NCI-H1105 treated with DMSO at 0.1 percent for 48 hours (cell line): ENCODE data around the gene UTP11.

Experiments used
- DNase-seq: peaks from one replicate; lab custom pipeline; 2025; lab: John Stamatoyannopoulos, UW

UTP11 gene

GRCh38 chr1:38071312-38072256 lies 59.0 kb downstream of the UTP11 start:
- DNase-seq: no peak

- DNase-seq: no peak
Measured at GRCh38 chr1:38072858-38073257, 60.3 kb downstream of the UTP11 start.

GRCh38 chr1:38073534-38074301 lies 61.2 kb downstream of the UTP11 start:
- no peak for DNase-seq

GRCh38 chr1:38074302-38074677 lies 61.8 kb downstream of the UTP11 start:
- DNase-seq: no peak
